ENCODE results near the gene RBP3.

GRCh38 chr10:47311193-47311931 is 36.8 kb upstream of the RBP3 start:
- TF ChIP-seq REST (IDR thresholded peaks at IDR 0.05; ENCODE audit: insufficient read depth in 1 of 2, low read depth in 2 of 2, low read length in 1 of 2) (no peak), CTCF (IDR thresholded peaks at IDR 0.05) (no peak)
